NB4 (cell line): ENCODE results near the gene NUP62.

Experiments
- CTCF ChIP-seq: IDR thresholded peaks from one replicate; pipeline ENCODE4 v1.5.1; 2012; ENCODE audit warnings: low read depth, low read length
- MYC ChIP-seq: IDR thresholded peaks from 2 replicates; pipeline ENCODE4 v1.6.1; 2011; ENCODE audit warnings: low read depth, low read length
- POLR2A ChIP-seq: IDR thresholded peaks from 2 replicates; pipeline ENCODE4 v1.6.1; 2011; ENCODE audit warnings: mild to moderate bottlenecking; ENCODE audit not compliant: insufficient read length; ENCODE audit errors: extremely low read depth

GRCh38 chr19:49872245-49873128, 56.8 kb downstream of the NUP62 start:
- TF ChIP-seq CTCF = no peak
- no peak for TF ChIP-seq POLR2A
- no peak for TF ChIP-seq MYC
